GM12865 (cell line): Measurements from ENCODE around the gene REXO5.

Experiments used
- DNase-seq: peaks from one replicate; pipeline ENCODE4 v3.0.0; 2010; ENCODE audit warnings: low read depth
- H3K4me3 ChIP-seq: 2 replicates; pipeline ENCODE4 v1.5.1; 2011; ENCODE audit warnings: mild to moderate bottlenecking, low read depth, low read length, control low read depth
- TF ChIP-seq, protein P1 (sequence below): IDR thresholded peaks from 2 replicates; pipeline ENCODE4 v1.5.1; 2011; ENCODE audit warnings: low read length, control low read depth, low read depth, inconsistent platforms; ENCODE audit not compliant: insufficient read depth; ENCODE audit errors: missing control alignments

The REXO5 gene

GRCh38 chr16:20866145-20866772 lies 59.9 kb downstream of the REXO5 start:
- TF ChIP-seq, protein P1, sequence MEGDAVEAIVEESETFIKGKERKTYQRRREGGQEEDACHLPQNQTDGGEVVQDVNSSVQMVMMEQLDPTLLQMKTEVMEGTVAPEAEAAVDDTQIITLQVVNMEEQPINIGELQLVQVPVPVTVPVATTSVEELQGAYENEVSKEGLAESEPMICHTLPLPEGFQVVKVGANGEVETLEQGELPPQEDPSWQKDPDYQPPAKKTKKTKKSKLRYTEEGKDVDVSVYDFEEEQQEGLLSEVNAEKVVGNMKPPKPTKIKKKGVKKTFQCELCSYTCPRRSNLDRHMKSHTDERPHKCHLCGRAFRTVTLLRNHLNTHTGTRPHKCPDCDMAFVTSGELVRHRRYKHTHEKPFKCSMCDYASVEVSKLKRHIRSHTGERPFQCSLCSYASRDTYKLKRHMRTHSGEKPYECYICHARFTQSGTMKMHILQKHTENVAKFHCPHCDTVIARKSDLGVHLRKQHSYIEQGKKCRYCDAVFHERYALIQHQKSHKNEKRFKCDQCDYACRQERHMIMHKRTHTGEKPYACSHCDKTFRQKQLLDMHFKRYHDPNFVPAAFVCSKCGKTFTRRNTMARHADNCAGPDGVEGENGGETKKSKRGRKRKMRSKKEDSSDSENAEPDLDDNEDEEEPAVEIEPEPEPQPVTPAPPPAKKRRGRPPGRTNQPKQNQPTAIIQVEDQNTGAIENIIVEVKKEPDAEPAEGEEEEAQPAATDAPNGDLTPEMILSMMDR, result no peak
- no peak overlapping the region; the same call in 1 of the 2 replicates for H3K4me3 ChIP-seq
- peak; percentile 52 for DNase-seq

DNA sequence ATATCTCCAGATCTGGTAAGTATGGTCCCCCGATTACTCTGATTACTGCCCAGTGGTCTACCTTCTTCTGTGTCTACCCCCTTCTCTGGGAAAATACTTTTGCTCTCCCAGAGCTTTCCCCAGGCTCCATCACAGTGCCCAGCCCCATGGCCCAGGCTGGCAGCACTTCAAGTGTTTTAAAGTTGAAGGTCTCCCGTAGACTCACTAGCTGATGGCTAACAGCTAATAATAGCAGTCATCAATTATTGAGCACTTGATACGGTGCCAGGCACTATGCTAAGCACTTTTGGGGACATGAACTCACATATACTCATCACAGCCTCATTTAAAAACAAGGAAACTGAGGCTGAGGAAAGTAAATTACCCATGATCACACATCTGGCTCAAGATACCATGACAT lies 60.5 kb downstream of the REXO5 start:
- H3K4me3 ChIP-seq, result no peak overlapping the region
- DNase-seq, result no peak
- TF ChIP-seq, protein P1, result no peak

GRCh38 chr16:20867585-20867984 lies 61.3 kb downstream of the REXO5 start:
- no peak for DNase-seq
- H3K4me3 ChIP-seq, result no peak overlapping the region
- TF ChIP-seq, protein P1, result no peak

GRCh38 chr16:20868890-20869289 lies 62.6 kb downstream of the REXO5 start:
- no peak for DNase-seq
- no peak overlapping the region for H3K4me3 ChIP-seq
- TF ChIP-seq, protein P1, result no peak

DNA sequence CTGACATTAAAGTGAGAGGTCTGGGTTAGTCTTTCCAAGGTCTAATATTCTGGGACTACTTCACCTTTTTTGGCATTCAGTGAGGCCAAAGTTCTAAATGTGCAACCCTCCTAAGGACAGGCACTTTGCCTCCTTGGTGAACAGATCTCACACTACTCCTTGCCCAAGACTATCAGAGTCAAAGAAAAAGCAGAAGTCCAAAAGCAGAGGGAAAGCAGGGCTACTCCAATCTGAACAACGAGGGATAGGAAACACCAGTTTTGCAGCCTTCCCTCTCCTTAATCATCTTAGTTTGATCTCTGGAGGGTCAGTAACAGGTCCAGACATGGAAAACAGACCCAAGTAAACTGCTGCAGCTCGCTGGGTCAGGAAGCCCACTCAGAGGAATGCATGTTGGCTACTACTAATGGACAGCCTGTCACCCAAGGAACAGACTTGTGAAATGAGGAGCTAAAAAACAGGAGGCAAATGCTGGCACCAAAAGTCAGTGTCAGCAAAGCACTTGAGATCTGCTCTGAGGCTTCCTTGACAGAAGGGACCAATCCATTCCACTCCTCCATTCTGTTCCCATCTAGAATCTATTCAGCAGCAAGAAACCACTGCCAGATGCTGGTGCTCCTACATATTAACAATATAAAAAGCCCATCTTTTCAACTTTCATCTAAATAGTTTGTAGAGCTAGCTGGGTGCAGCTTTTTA lies 63.9 kb downstream of the REXO5 start:
- TF ChIP-seq, protein P1, result no peak
- no peak overlapping the region for H3K4me3 ChIP-seq
- no peak for DNase-seq

DNA sequence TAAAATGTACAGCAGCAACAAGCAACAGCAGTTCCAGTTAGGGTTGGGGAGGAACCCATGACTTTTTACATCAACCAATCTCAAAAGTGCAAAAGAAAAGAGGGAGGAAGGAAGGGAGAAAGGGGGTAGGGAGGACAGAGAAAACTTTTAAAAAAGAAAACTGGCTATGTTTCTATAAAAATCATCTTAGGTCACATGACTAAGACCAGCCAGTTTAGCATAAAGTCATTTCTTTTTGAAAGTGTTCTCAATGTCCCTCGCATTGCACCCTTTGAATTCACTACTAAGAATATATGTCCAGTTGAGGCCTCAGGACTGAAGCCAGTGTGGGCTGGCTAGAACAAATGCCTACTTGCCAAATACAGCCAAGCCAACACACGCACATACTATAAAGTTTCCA lies 64.9 kb downstream of the REXO5 start:
- TF ChIP-seq, protein P1, result no peak
- no peak for DNase-seq
- H3K4me3 ChIP-seq, result no peak overlapping the region
